GM23248 (cell line): Measurements from ENCODE around the gene MRPL18. TPM values are rescaled to one million over a fixed set of nuclear protein-coding genes. Genes with fewer than 3 reads are reported as not detected.

Source experiments
- DNase-seq: peaks from one replicate; pipeline ENCODE4 v3.0.0-alpha.2; 2015
- H2AFZ ChIP-seq: fragments of 200-600 bp; sonication (generic); 2 replicates; pipeline ENCODE4 v1.6.1; 2016; ENCODE audit warnings: antibody characterized with exemption
- H3F3A ChIP-seq: fragments of 200-600 bp; sonication (generic); 2 replicates; pipeline ENCODE4 v1.6.1; 2016; ENCODE audit warnings: mild to moderate bottlenecking, antibody characterized with exemption, mixed run types; ENCODE audit not compliant: insufficient read depth
- H3K27ac ChIP-seq: fragments of 200-600 bp; sonication (generic); 2 replicates; pipeline ENCODE4 v1.5.1; 2016; ENCODE audit warnings: mild to moderate bottlenecking
- H3K27me3 ChIP-seq: fragments of 200-600 bp; sonication (generic); replicated peaks from 2 replicates; pipeline ENCODE4 v1.6.1; 2016; ENCODE audit warnings: mild to moderate bottlenecking; ENCODE audit not compliant: insufficient read depth
- H3K36me3 ChIP-seq: fragments of 200-600 bp; sonication (generic); 2 replicates; pipeline ENCODE4 v1.6.1; 2016; ENCODE audit warnings: low read depth, mild to moderate bottlenecking
- H3K4me1 ChIP-seq: fragments of 200-600 bp; sonication (generic); 2 replicates; pipeline ENCODE4 v1.6.1; 2016; ENCODE audit warnings: mild to moderate bottlenecking; ENCODE audit not compliant: insufficient read depth
- H3K4me2 ChIP-seq: fragments of 200-600 bp; sonication (generic); one replicate; pipeline ENCODE4 v1.6.1; 2016; ENCODE audit warnings: mild to moderate bottlenecking; ENCODE audit not compliant: unreplicated experiment
- H3K4me3 ChIP-seq: fragments of 200-600 bp; sonication (generic); 2 replicates; pipeline ENCODE4 v1.5.1; 2016; ENCODE audit warnings: mild to moderate bottlenecking
- H3K79me2 ChIP-seq: fragments of 200-600 bp; sonication (generic); 2 replicates; pipeline ENCODE4 v1.6.1; 2016; ENCODE audit warnings: mild to moderate bottlenecking; ENCODE audit not compliant: insufficient read depth
- H3K9ac ChIP-seq: fragments of 200-600 bp; sonication (generic); 2 replicates; pipeline ENCODE4 v1.6.1; 2016; ENCODE audit warnings: mild to moderate bottlenecking
- H3K9me2 ChIP-seq: fragments of 200-600 bp; sonication (generic); 2 replicates; pipeline ENCODE4 v1.6.1; 2016; ENCODE audit warnings: mixed run types, mild to moderate bottlenecking, moderate library complexity; ENCODE audit not compliant: insufficient read depth
- H3K9me3 ChIP-seq: fragments of 200-600 bp; sonication (generic); one replicate; pipeline ENCODE4 v1.6.1; 2017; ENCODE audit warnings: low read depth
- H4K20me1 ChIP-seq: fragments of 200-600 bp; sonication (generic); 2 replicates; pipeline ENCODE4 v1.6.0; 2016; ENCODE audit not compliant: insufficient read depth
- EZH2 ChIP-seq: fragments of 200-600 bp; sonication (generic); IDR thresholded peaks from 2 replicates; pipeline ENCODE4 v1.6.1; 2018; ENCODE audit warnings: antibody characterized with exemption, mild to moderate bottlenecking; ENCODE audit not compliant: insufficient read depth, poor library complexity, severe bottlenecking
- EZH2phosphoT487 ChIP-seq: fragments of 200-600 bp; sonication (generic); IDR thresholded peaks from 2 replicates; pipeline ENCODE4 v1.6.1; 2018; ENCODE audit warnings: antibody characterized with exemption, moderate library complexity, mild to moderate bottlenecking, low read depth; ENCODE audit not compliant: insufficient read depth
- WGBS, 2 experiments: methylation state at CpG; one replicate each; pipeline ENCODE4 v1.1.6; 2015 to 2017; ENCODE audit warnings: low lambda C conversion rate in 2 of 2, low coverage in 1 of 2; ENCODE audit errors: missing lambda C conversion rate in 2 of 2; 5-methylcytosine and 5-hydroxymethylcytosine counted together
- in situ Hi-C: fragments of 300-500 bp; cut with MboI; formaldehyde crosslinking; loops from 2 replicates; pipeline ENCODE4 v1.15.0; 2020
- polyA plus RNA-seq: library from polyadenylated mRNA; unstranded; fragments of >200 nt; fragmentation: Nextera tagmentation; extraction: Ambion mirVana; gene quantifications from 2 replicates; pipeline ENCODE4 v1.2.1, GENCODE V29; 2016
- small RNA-seq: library from RNA; depleted of rRNA; stranded (forward); fragments of <200 nt; gene quantifications from one replicate; pipeline ENCODE3, GENCODE V24; 2014; ENCODE audit warnings: low read depth, low replicate concordance
- total RNA-seq: library from RNA; depleted of rRNA; stranded (reverse); fragments of >200 nt; shearing (Covaris generic); gene quantifications from 2 replicates; pipeline ENCODE4 v1.2.3, GENCODE V29; 2014; rRNA removed

Gene MRPL18
- total and polyA plus RNA-seq, 2 experiments from 2014 or later: 91.3 to 110 TPM

DNA sequence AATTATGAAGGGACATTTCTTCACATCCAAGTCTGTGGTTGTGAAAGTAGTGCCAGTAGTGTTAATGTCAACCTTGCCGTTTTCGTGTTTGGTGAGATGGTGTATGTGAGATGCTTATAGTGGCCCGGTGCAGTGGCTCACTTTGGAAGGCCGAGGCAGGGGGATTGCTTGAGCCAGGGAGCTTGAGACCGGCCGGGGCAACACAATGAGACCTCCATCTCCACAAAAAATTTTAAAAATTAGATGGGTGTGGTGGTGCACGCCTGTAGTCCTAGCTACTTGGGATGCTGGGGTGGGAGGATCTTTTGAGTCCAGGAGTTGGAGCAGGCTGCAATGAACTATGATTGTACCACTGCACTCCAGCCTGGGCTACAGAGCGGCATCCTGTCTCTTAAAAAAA lies 47.2 kb downstream of the MRPL18 start:
- no peaks in the 10 kb centered on the region for H3K4me1 ChIP-seq
- WGBS, 2 experiments: 80 to 83% methylated on average over 8 of the region's 8 CpGs

GRCh38 chr6:159838020-159838744 lies 47.9 kb downstream of the MRPL18 start:
- Histone ChIP-seq H3K9ac (no peak overlapping the region), H3K4me2 (no peak overlapping the region), H3K4me3 (no peak overlapping the region), H3K9me3 (no peaks in the 10 kb centered on the region), H3K27me3 (no peaks in the 10 kb centered on the region), H3K9me2 (no peaks in the 10 kb centered on the region), H3F3A (no peaks in the 10 kb centered on the region), H3K36me3 (no peaks in the 10 kb centered on the region), H3K79me2 (no peaks in the 10 kb centered on the region), H2AFZ (no peak overlapping the region), H3K27ac (no peak overlapping the region), H4K20me1 (no peaks in the 10 kb centered on the region), H3K4me1 (no peaks in the 10 kb centered on the region)
- TF ChIP-seq EZH2phosphoT487: no peak
- no peak for TF ChIP-seq EZH2
- no peak for DNase-seq
- WGBS, 2 experiments: 70% methylated on average over 7 of the region's 7 CpGs
- in situ Hi-C loops: no loop called here

More for the DNA sequence above, 47.2 kb downstream of the MRPL18 start:
- no peak for DNase-seq
- Histone ChIP-seq H3K27ac (no peak overlapping the region), H3K79me2 (no peaks in the 10 kb centered on the region), H3K36me3 (no peaks in the 10 kb centered on the region), H3K9me3 (no peaks in the 10 kb centered on the region), H2AFZ (no peak overlapping the region), H3K27me3 (no peaks in the 10 kb centered on the region), H4K20me1 (no peaks in the 10 kb centered on the region), H3K9ac (no peak overlapping the region), H3K4me2 (no peak overlapping the region), H3F3A (no peaks in the 10 kb centered on the region), H3K4me3 (no peak overlapping the region), H3K9me2 (no peaks in the 10 kb centered on the region)
- in situ Hi-C loops: no loop called here
- TF ChIP-seq EZH2phosphoT487 (no peak), EZH2 (no peak)

DNA sequence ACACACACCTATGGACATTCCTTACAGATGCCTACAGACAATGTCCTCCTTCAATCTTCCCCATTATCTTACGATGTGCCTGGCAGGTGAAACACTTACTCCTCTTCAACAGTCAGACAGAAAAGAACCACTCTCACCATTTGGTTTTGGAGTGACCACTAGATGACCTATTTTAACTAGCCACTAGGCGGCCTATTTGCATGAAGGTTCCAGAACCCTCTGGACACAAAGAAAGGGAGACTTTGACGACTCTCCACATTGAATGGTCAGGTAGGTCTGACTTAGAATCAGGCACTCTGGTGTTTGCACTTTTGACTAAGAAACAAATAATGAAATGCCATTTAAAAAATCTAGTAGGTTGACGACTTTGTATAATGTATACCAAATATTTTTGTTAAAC lies 51.8 kb downstream of the MRPL18 start:
- Histone ChIP-seq H4K20me1 (no peaks in the 10 kb centered on the region), H3K9ac (no peak overlapping the region), H3K4me2 (no peak overlapping the region), H3K9me3 (no peaks in the 10 kb centered on the region), H3K27ac (no peak overlapping the region), H2AFZ (no peak overlapping the region), H3K27me3 (no peaks in the 10 kb centered on the region), H3K79me2 (no peaks in the 10 kb centered on the region), H3F3A (no peaks in the 10 kb centered on the region), H3K4me1 (no peaks in the 10 kb centered on the region), H3K36me3 (no peaks in the 10 kb centered on the region), H3K9me2 (no peaks in the 10 kb centered on the region), H3K4me3 (no peak overlapping the region)
- in situ Hi-C loops: no loop called here
- peak; percentile 38 for DNase-seq
- TF ChIP-seq EZH2phosphoT487 (no peak), EZH2 (no peak)
- WGBS, 2 experiments: 70 to 78% methylated on average over 4 of the region's 4 CpGs

DNA sequence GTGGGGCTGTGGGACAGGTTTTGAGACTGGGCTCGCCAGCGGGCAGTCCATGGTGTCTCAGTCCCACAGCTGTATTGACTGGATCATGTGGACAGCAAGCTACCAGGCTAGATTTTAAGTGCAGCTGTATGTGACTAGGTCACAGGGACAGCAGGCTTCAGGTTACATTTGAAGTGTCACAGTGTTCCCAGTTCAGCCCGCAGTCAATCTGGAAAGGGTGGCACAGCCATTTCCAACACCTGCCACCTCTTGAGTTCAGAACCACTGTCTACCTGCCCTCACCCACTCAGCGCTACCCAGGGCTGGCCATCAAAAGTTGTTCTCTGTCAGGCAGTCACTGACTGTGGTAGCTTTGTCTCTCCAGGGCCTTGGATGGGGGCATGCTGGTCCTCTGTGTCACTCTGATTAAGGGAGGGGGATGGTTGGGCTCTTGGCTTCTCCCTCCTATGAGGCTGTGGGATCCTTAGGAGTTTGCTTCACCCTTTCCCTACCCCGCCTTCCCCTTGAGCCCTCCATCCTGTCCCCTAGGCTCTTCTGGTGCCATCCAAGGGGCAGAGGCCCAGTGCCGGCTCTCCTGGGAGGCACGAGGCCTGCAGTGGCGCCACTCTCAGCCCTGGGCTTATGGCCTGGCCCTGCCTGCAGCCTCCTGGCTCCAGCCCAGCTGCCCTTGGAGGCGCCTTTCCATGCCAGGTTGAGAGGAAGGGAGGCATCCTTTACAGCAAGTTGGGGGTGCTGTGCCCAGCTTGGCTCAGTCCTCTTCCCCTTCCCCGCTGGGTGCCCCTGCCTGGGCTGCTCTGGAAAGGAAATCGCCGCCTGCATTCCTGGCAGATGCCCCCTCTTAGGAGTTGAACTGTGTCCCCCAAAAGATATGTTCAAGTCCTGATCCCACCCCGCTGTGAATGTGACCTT lies 54.7 kb downstream of the MRPL18 start:
- H3K36me3 ChIP-seq: no peaks in the 10 kb centered on the region
- H3K4me2 ChIP-seq: no peak overlapping the region
- no peaks in the 10 kb centered on the region for H3K79me2 ChIP-seq
- H3K9me3 ChIP-seq: no peaks in the 10 kb centered on the region
- H3K9ac ChIP-seq: no peak overlapping the region
- WGBS, 2 experiments: 71 to 72% methylated on average over 13 of the region's 13 CpGs
- H3K9me2 ChIP-seq: no peaks in the 10 kb centered on the region
- H3K4me1 ChIP-seq: no peaks in the 10 kb centered on the region
- no peak overlapping the region for H3K27ac ChIP-seq
- no peak overlapping the region for H3K4me3 ChIP-seq
- DNase-seq: no peak
- H2AFZ ChIP-seq: no peak overlapping the region
- H4K20me1 ChIP-seq: no peaks in the 10 kb centered on the region
- TF ChIP-seq EZH2 (no peak), EZH2phosphoT487 (no peak)
- H3F3A ChIP-seq: no peaks in the 10 kb centered on the region
- in situ Hi-C loops: no loop called here
- H3K27me3 ChIP-seq: no peaks in the 10 kb centered on the region

Small RNA genes lying within 50 kb of the gene (small RNA-seq; reads per million reads assigned to genes)
- gene SNORA20 (45.0 reads per million, percentile 93 among the genes with 10 or more reads in this experiment), gene SNORA29 (not detected)

Other genes starting within 250 kb of the MRPL18 start
- 62.6 and 74.0 TPM in 2 replicates for gene SOD2, start 97.2 kb upstream of the MRPL18 start, total RNA-seq
- 52.6 and 53.1 TPM in 2 replicates for gene SOD2, start 97.2 kb upstream of the MRPL18 start, polyA plus RNA-seq
- gene WTAP, start 63.0 kb upstream of the MRPL18 start, total RNA-seq: 57.8 and 64.8 TPM in 2 replicates
- gene WTAP, start 63.0 kb upstream of the MRPL18 start, polyA plus RNA-seq: 87.8 and 89.8 TPM in 2 replicates
- gene ACAT2, start 28.4 kb upstream of the MRPL18 start, total RNA-seq: 10.1 and 10.5 TPM in 2 replicates
- gene ACAT2, start 28.4 kb upstream of the MRPL18 start, polyA plus RNA-seq: 17.6 and 18.9 TPM in 2 replicates
- gene TCP1, start 865 bp upstream of the MRPL18 start, total RNA-seq: 260 and 354 TPM in 2 replicates
- gene TCP1, start 865 bp upstream of the MRPL18 start, polyA plus RNA-seq: 188 and 190 TPM in 2 replicates
- not detected in 2 replicates for gene PNLDC1, start 9.8 kb downstream of the MRPL18 start, total RNA-seq
- gene PNLDC1, start 9.8 kb downstream of the MRPL18 start, polyA plus RNA-seq: not detected in 2 replicates
- gene MAS1, start 100.5 kb downstream of the MRPL18 start, total RNA-seq: not detected in 2 replicates
- gene MAS1, start 100.5 kb downstream of the MRPL18 start, polyA plus RNA-seq: not detected in 2 replicates
- gene IGF2R, start 178.6 kb downstream of the MRPL18 start, total RNA-seq: 30.9 TPM in 2 replicates
- 8.1 and 8.8 TPM in 2 replicates for gene IGF2R, start 178.6 kb downstream of the MRPL18 start, polyA plus RNA-seq